Activated CD4-positive, alpha-beta T cell treated with anti-CD3 and anti-CD28 coated beads, Interleukin-2, amount 10 ng/mL, durations not matched to agents 24 days and 14 days (primary cell): ENCODE measurements around the gene RNF26. TPM values are rescaled to one million over a fixed set of nuclear protein-coding genes. Genes with fewer than 3 reads are reported as not detected.
A peak's percentile ranks its signal among the peaks of the same experiment; 100 is the strongest.

Source experiments
- DNase-seq: peaks from one replicate; pipeline ENCODE4 v3.0.0; 2022
- H3K27ac Mint-ChIP-seq: one replicate; pipeline ENCODE4 v1.8.0; 2022; ENCODE audit warnings: mild to moderate bottlenecking, mixed read lengths
- H3K27me3 Mint-ChIP-seq: one replicate; pipeline ENCODE4 v1.8.0; 2022; ENCODE audit warnings: mixed read lengths
- H3K36me3 Mint-ChIP-seq: one replicate; pipeline ENCODE4 v1.8.0; 2022; ENCODE audit warnings: low read depth, mild to moderate bottlenecking, mixed read lengths
- H3K4me1 Mint-ChIP-seq: one replicate; pipeline ENCODE4 v1.8.0; 2021; ENCODE audit warnings: mixed read lengths
- H3K4me3 Mint-ChIP-seq: one replicate; pipeline ENCODE4 v1.8.0; 2022; ENCODE audit warnings: mild to moderate bottlenecking, moderate library complexity, mixed read lengths
- H3K9me3 Mint-ChIP-seq: one replicate; pipeline ENCODE4 v1.8.0; 2021; ENCODE audit warnings: mixed read lengths
- intact Hi-C: fragments of 100-400 bp; cut with micrococcal nuclease; formaldehyde crosslinking; loops from one replicate; pipeline ENCODE4 v1.15.1; 2023
- total RNA-seq: library from RNA; stranded (reverse); gene quantifications from 2 replicates; pipeline ENCODE4 v1.2.3, GENCODE V29; 2022

The RNF26 gene
- total RNA-seq, 1 donor from 2014 or later = 26.5 TPM

DNA sequence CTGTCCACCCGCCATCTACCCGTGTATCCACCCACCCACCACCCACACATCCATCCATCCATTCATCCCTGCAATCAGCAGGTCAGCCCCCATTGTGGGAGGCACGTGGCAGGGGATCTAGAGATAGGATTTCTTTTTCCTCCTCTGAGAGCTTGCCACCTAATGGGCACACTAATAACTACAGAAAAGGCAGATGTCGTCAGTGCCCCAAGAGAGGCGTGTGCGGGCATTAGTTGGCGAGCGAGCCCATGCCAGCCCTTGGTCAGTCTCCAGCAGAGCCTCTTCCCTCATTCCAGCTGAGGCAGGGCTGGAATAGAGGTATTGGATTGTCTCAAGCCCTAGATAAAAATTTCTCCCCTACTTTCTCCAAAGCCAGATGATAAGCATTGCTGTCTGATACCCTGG, 37.5 kb downstream of the RNF26 start:
- intact Hi-C loops = no loop called here
- peaks cover 8% of the 10 kb centered on the region for H3K27me3 Mint-ChIP-seq

DNA sequence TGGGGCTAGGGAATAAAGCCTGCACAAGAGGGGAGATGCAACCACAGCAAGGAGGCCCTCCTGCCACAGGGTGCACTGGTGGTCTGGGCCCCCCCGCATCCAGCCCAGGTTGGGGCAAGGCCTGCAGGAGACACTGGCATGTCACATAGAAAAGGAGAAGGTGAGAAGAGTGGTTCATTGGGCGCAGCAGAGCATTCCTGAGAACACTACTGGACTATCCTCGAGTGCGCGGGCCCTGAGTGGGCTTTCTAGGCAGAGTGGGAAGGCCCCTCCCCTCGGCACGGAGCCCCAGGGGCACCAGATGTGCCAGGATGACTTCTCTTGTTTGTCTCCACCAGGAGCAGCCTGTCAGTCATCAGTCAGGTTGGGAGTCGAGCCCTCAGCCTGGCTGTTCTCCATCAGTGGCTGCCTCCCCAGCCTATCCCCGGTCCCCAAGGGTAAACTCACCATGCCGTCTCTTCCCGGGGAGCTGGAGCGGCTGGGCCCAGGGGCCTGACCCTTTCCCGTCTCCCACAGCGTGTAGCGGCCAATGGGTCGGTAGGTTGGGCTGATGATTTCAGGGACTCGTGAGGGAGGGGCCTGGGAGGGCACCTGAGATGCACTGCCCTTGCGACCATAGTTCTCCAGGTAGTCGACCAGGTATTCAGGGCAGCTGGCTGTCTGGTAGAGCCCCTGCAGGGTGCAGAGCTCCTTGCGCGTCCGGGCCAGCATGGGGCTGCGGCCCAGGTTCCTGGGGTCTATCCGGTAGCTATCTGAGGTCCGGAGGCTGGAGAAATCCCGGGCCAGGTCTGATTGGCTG, 38.1 kb downstream of the RNF26 start:
- no peaks in the 10 kb centered on the region for H3K36me3 Mint-ChIP-seq
- DNase-seq = no peak
- H3K9me3 Mint-ChIP-seq = no peaks in the 10 kb centered on the region
- intact Hi-C loops = no loop called here
- peaks cover 7% of the 10 kb centered on the region for H3K27me3 Mint-ChIP-seq
- H3K27ac Mint-ChIP-seq = no peak overlapping the region
- H3K4me1 Mint-ChIP-seq = no peaks in the 10 kb centered on the region
- no peak overlapping the region for H3K4me3 Mint-ChIP-seq

More for the DNA sequence above, 37.5 kb downstream of the RNF26 start:
- DNase-seq = no peak
- Mint-ChIP-seq H3K36me3 (no peaks in the 10 kb centered on the region), H3K27ac (no peak overlapping the region), H3K4me3 (no peak overlapping the region), H3K9me3 (no peaks in the 10 kb centered on the region), H3K4me1 (no peaks in the 10 kb centered on the region)

GRCh38 chr11:119373059-119373920, 39.0 kb downstream of the RNF26 start:
- Mint-ChIP-seq H3K4me1 (no peaks in the 10 kb centered on the region), H3K36me3 (no peaks in the 10 kb centered on the region), H3K9me3 (no peaks in the 10 kb centered on the region), H3K27ac (no peak overlapping the region), H3K4me3 (no peak overlapping the region), H3K27me3 (peaks cover 7% of the 10 kb centered on the region)
- intact Hi-C loops = no loop called here
- no peak for DNase-seq

DNA sequence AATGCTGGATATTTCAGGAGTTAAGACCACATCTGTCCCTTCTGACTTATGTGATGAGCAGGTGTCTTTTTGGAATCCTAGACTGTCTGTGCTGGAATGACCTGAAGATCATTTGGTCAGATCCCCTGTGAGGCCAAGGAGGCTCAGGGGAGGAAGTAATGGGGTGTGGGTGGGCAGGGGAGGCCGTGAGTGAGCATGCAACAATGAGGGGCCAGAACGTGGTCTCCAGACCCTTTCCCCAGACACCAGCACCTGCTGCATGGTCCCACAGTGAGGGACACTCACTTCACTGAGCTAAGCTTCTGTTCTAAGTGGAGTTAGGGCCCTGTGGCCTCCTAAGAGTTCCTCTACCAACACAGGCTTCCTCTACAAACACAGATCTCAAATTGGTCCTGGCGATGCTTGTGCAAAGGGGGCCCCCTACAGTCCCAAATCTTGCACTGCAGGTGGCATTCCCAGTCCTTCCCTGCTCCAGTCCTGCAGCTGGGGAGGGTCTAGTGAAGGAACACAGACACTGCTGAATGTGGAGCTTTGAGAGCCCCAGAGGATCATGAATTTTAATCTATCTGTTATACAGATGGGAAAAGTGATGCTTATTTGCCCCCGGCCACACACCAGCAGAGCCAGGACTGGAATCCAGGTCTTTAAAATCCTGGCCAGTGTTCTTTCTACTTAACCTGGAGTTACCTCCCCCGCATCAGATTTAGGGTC, 39.7 kb downstream of the RNF26 start:
- no peaks in the 10 kb centered on the region for H3K9me3 Mint-ChIP-seq
- DNase-seq = peak; percentile 83
- no peaks in the 10 kb centered on the region for H3K4me1 Mint-ChIP-seq
- peaks cover 8% of the 10 kb centered on the region for H3K27me3 Mint-ChIP-seq
- H3K27ac Mint-ChIP-seq = no peak overlapping the region
- H3K4me3 Mint-ChIP-seq = no peak overlapping the region
- intact Hi-C loops = loop anchor here (1.0 kb wide), 1 partner anchor 18 kb away; no protein-coding TSS in a partner anchor
- H3K36me3 Mint-ChIP-seq = no peaks in the 10 kb centered on the region

- H3K27ac Mint-ChIP-seq = no peak overlapping the region
- DNase-seq = no peak
- intact Hi-C loops = loop anchor here (1.0 kb wide), 1 partner anchor 18 kb away; no protein-coding TSS in a partner anchor
- no peak overlapping the region for H3K4me3 Mint-ChIP-seq
- H3K27me3 Mint-ChIP-seq = peaks cover 7% of the 10 kb centered on the region
- H3K9me3 Mint-ChIP-seq = no peaks in the 10 kb centered on the region
- no peaks in the 10 kb centered on the region for H3K36me3 Mint-ChIP-seq
- H3K4me1 Mint-ChIP-seq = no peaks in the 10 kb centered on the region
Measured at GRCh38 chr11:119374632-119375336, 40.5 kb downstream of the RNF26 start.

DNA sequence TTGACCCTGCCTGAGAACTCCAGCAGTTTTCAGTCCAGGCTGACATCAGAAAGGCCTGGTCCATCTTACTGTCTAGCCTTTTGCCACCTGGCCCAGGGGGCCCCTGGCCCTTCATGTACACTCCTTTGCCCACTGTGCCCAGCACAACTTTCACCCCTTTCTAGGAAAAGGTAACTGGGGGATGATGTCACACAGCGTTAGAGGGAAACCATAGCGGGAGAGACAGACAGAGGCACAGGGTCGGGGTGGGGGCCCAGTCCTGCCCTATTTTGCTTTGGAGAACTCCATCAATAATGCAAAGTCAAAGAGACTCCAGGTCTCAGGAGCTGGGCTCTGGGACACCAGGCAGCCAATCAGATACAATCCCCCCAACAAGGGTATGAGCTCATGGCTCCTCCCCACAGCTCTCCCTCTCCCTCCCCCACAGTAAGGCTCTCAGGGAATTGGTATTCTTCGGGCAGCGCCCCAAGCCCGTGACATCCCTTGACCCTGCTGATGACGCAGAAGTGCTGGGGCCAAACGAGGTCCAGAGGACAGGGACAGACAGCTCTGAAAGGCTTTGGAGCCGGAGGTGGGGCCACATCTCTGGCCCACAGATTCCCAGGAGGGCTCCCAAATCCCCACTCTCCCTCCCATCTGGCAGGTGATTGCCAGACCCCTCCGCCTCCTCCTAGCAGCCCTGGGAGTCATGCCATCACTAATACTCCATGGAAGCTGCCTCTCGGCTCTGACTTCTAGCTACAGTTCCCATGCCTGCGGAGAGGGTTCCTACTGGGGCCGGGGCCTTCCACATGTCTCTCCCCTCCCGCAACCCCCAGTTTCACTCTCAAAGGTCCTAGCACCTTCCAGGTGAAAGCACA, 41.2 kb downstream of the RNF26 start:
- no peak for DNase-seq
- H3K27me3 Mint-ChIP-seq = peaks cover 6% of the 10 kb centered on the region
- H3K9me3 Mint-ChIP-seq = no peaks in the 10 kb centered on the region
- H3K36me3 Mint-ChIP-seq = no peaks in the 10 kb centered on the region
- H3K4me3 Mint-ChIP-seq = no peak overlapping the region
- intact Hi-C loops = no loop called here
- H3K4me1 Mint-ChIP-seq = no peaks in the 10 kb centered on the region
- no peak overlapping the region for H3K27ac Mint-ChIP-seq

DNA sequence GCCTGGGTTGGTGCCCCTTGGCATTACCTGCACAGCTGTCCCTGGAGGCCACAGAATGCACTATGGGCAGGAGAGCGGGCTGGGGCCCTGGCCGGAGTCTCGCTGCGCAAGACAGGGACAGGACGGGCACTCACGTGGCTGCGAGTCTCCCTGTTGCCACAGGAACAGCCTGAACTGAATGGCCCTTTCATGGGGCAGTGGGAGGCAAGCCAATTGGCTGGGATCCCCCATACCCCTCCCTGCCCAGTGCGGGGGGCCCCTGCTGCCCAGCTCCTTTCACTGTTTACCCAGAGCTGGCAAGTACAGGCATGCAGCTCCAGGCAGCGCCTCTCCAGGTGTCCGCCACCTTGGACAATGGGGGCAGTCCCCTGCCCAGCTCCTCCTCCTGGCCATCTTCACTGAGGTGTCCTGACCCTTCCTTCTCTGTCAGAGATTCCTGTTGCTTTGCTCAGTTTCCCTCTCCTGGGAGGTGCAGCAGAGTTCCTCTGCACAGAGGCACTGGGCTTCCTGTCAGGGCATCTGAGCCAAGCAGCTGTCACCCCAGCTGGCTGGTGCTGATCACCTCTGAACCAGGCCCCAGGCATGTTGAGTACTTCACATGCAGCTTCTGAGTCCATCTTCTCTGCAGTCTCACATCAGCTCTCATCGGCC, 42.0 kb downstream of the RNF26 start:
- no peak for DNase-seq
- Mint-ChIP-seq H3K27ac (peak overlapping the region; percentile 36), H3K4me3 (no peak overlapping the region), H3K27me3 (peaks cover 6% of the 10 kb centered on the region), H3K4me1 (peaks cover 5% of the 10 kb centered on the region), H3K9me3 (no peaks in the 10 kb centered on the region), H3K36me3 (no peaks in the 10 kb centered on the region)
- intact Hi-C loops = no loop called here

GRCh38 chr11:119377112-119377901, 43.0 kb downstream of the RNF26 start:
- Mint-ChIP-seq H3K27ac (no peak overlapping the region), H3K4me1 (peaks cover 10% of the 10 kb centered on the region)

GRCh38 chr11:119377961-119378667, 43.8 kb downstream of the RNF26 start:
- H3K4me1 Mint-ChIP-seq = peaks cover 10% of the 10 kb centered on the region
- no peaks in the 10 kb centered on the region for H3K9me3 Mint-ChIP-seq
- no peak overlapping the region for H3K4me3 Mint-ChIP-seq
- no peak overlapping the region for H3K27ac Mint-ChIP-seq
- intact Hi-C loops = no loop called here
- no peaks in the 10 kb centered on the region for H3K36me3 Mint-ChIP-seq
- no peak for DNase-seq
- H3K27me3 Mint-ChIP-seq = peaks cover 6% of the 10 kb centered on the region

More at GRCh38 chr11:119377112-119377901, 43.0 kb downstream of the RNF26 start:
- Mint-ChIP-seq H3K4me3 (no peak overlapping the region), H3K36me3 (no peaks in the 10 kb centered on the region), H3K9me3 (no peaks in the 10 kb centered on the region), H3K27me3 (peaks cover 6% of the 10 kb centered on the region)
- intact Hi-C loops = no loop called here
- no peak for DNase-seq

GRCh38 chr11:119378851-119379465, 44.6 kb downstream of the RNF26 start:
- Mint-ChIP-seq H3K36me3 (no peaks in the 10 kb centered on the region), H3K4me3 (no peak overlapping the region), H3K27me3 (peaks cover 6% of the 10 kb centered on the region), H3K27ac (no peak overlapping the region), H3K4me1 (peaks cover 10% of the 10 kb centered on the region), H3K9me3 (no peaks in the 10 kb centered on the region)
- intact Hi-C loops = no loop called here
- DNase-seq = no peak
